Measurements from ENCODE around the gene ZC3H12A. TPM values are rescaled to one million over a fixed set of nuclear protein-coding genes. Genes with fewer than 3 reads are reported as not detected.

ZC3H12A gene
- total and polyA plus RNA-seq, 9 donors = 1.4 to 86.6 (median 6.8) TPM

- no peaks in the 10 kb centered on the region for H3K4me1 ChIP-seq (ENCODE audit: insufficient read depth)
- DNase-seq = no peak
- 92 to 95% (median 93%) methylated on average over 2 of the region's 2 CpGs for WGBS, 3 donors
- H3K9me3 ChIP-seq = no peaks in the 10 kb centered on the region
- TF ChIP-seq CTCF (IDR thresholded peaks at IDR 0.05) = no peak
- no peak for TF ChIP-seq POLR2A (IDR thresholded peaks at IDR 0.05)
- no peak for TF ChIP-seq EP300 (IDR thresholded peaks at IDR 0.05)
- H3K27me3 ChIP-seq = no peaks in the 10 kb centered on the region
- no peak overlapping the region for H3K27ac ChIP-seq
- intact Hi-C loops (cut with DNase I) = no loop called here
- H3K4me3 ChIP-seq = no peak overlapping the region
- no peaks in the 10 kb centered on the region for H3K36me3 ChIP-seq
Observed at GRCh38 chr1:37464443-37464842, 9.9 kb upstream of the ZC3H12A start.

GRCh38 chr1:37465593-37466517 is 8.5 kb upstream of the ZC3H12A start:
- intact Hi-C loops (cut with DNase I) = no loop called here
- TF ChIP-seq POLR2A (IDR thresholded peaks at IDR 0.05) = no peak
- no peak for TF ChIP-seq CTCF (IDR thresholded peaks at IDR 0.05)
- TF ChIP-seq EP300 (IDR thresholded peaks at IDR 0.05) = no peak
- no peaks in the 10 kb centered on the region for H3K36me3 ChIP-seq
- no peak overlapping the region for H3K27ac ChIP-seq
- H3K4me3 ChIP-seq = no peak overlapping the region
- no peaks in the 10 kb centered on the region for H3K9me3 ChIP-seq
- DNase-seq = no peak
- no peaks in the 10 kb centered on the region for H3K4me1 ChIP-seq (ENCODE audit: insufficient read depth)
- H3K27me3 ChIP-seq = no peaks in the 10 kb centered on the region
- WGBS, 3 donors = 90 to 92% (median 90%) methylated on average over 6 of the region's 6 CpGs

GRCh38 chr1:37468037-37468436 is 6.3 kb upstream of the ZC3H12A start:
- 81 to 85% (median 83%) methylated on average over 5 of the region's 5 CpGs for WGBS, 3 donors
- H3K36me3 ChIP-seq = no peaks in the 10 kb centered on the region
- no peak overlapping the region for H3K27ac ChIP-seq
- TF ChIP-seq POLR2A (IDR thresholded peaks at IDR 0.05) (no peak), EP300 (IDR thresholded peaks at IDR 0.05) (no peak), CTCF (IDR thresholded peaks at IDR 0.05) (no peak)
- DNase-seq = no peak
- intact Hi-C loops (cut with DNase I) = no loop called here
- H3K27me3 ChIP-seq = no peaks in the 10 kb centered on the region
- H3K4me3 ChIP-seq = no peak overlapping the region
- H3K4me1 ChIP-seq (ENCODE audit: insufficient read depth) = peaks cover 5% of the 10 kb centered on the region
- no peaks in the 10 kb centered on the region for H3K9me3 ChIP-seq

GRCh38 chr1:37469386-37469785 is 5.0 kb upstream of the ZC3H12A start:
- Histone ChIP-seq H3K4me3 (no peak overlapping the region), H3K27me3 (no peaks in the 10 kb centered on the region), H3K9me3 (no peaks in the 10 kb centered on the region), H3K36me3 (no peaks in the 10 kb centered on the region), H3K4me1 (ENCODE audit: insufficient read depth) (peaks cover 7% of the 10 kb centered on the region), H3K27ac (no peak overlapping the region)
- TF ChIP-seq EP300 (IDR thresholded peaks at IDR 0.05) (no peak), POLR2A (IDR thresholded peaks at IDR 0.05) (no peak), CTCF (IDR thresholded peaks at IDR 0.05) (no peak)
- no peak for DNase-seq
- WGBS, 3 donors = 68 to 88% (median 72%) methylated on average over 3 of the region's 3 CpGs
- intact Hi-C loops (cut with DNase I) = no loop called here

Data from ovary (tissue), 9 donors.